GM12892 (cell line): Measurements from ENCODE around the gene HOXA7.

Experiments
- POLR2A ChIP-seq: IDR thresholded peaks from 2 replicates; pipeline ENCODE4 v1.6.1; 2011; ENCODE audit warnings: low read depth, low read length, control low read depth
- POLR2AphosphoS5 ChIP-seq: IDR thresholded peaks from 2 replicates; pipeline ENCODE4 v1.6.1; 2011; ENCODE audit warnings: low read depth, low read length, control low read depth
- TAF1 ChIP-seq: IDR thresholded peaks from 2 replicates; pipeline ENCODE4 v1.6.1; 2011; ENCODE audit warnings: low read depth, mild to moderate bottlenecking, control low read depth, low read length, borderline replicate concordance

DNA sequence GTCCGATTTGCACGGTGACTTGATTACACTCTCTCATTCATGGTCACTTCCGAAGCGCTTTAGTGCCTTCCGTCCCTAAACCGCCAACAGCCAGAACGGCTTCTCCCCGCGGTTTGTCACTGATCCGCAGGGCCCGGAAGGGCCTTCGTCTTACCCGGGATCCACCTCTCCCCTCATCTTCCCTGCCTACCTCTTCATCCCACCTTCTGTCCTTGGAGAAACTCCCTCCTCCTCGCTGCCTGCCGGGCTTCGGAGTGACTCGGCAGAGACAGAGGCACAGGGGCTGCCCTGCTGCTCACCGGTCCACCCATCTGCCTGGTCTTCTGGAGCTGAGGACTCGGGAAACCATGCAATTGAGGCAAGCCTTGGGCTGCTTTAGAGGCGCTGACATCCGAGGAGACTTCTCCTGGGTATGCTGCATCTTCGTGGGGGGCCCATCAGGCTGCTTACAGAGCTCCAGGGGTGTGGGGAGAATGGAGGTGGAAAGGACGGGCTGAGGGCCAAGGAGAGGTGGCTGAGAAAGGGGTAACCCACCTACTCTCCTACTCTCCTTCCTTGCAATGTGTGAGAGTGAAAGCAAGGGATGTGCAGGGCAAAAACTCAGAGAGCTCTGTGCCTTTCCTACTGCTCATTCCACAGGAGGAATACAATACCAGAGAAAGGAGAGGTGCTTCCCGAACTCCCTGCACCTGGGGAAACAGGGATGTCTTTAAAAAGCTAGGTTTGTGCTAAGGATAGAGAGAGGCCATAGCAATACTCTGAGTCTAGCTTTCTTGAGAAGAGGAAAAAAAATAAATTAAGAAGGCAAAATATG is 29.6 kb upstream of the HOXA7 start:
- no peak for TF ChIP-seq POLR2A
- no peak for TF ChIP-seq POLR2AphosphoS5
- no peak for TF ChIP-seq TAF1
